GM19467 (cell line): ENCODE results near the gene TAF7.
"Not testable (repeated sequence)": the region's sequence is repeated elsewhere in the genome, so short reads cannot be mapped to it uniquely, and the experiment has no call there.

Source experiments
- ATAC-seq: cut with Tn5 transposase; IDR thresholded peaks from one replicate; pipeline ENCODE4 v1.9.1; 2021; ENCODE audit warnings: mild to moderate bottlenecking, moderate library complexity; ENCODE audit not compliant: unreplicated experiment

TAF7 gene, protein sequence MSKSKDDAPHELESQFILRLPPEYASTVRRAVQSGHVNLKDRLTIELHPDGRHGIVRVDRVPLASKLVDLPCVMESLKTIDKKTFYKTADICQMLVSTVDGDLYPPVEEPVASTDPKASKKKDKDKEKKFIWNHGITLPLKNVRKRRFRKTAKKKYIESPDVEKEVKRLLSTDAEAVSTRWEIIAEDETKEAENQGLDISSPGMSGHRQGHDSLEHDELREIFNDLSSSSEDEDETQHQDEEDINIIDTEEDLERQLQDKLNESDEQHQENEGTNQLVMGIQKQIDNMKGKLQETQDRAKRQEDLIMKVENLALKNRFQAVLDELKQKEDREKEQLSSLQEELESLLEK

DNA sequence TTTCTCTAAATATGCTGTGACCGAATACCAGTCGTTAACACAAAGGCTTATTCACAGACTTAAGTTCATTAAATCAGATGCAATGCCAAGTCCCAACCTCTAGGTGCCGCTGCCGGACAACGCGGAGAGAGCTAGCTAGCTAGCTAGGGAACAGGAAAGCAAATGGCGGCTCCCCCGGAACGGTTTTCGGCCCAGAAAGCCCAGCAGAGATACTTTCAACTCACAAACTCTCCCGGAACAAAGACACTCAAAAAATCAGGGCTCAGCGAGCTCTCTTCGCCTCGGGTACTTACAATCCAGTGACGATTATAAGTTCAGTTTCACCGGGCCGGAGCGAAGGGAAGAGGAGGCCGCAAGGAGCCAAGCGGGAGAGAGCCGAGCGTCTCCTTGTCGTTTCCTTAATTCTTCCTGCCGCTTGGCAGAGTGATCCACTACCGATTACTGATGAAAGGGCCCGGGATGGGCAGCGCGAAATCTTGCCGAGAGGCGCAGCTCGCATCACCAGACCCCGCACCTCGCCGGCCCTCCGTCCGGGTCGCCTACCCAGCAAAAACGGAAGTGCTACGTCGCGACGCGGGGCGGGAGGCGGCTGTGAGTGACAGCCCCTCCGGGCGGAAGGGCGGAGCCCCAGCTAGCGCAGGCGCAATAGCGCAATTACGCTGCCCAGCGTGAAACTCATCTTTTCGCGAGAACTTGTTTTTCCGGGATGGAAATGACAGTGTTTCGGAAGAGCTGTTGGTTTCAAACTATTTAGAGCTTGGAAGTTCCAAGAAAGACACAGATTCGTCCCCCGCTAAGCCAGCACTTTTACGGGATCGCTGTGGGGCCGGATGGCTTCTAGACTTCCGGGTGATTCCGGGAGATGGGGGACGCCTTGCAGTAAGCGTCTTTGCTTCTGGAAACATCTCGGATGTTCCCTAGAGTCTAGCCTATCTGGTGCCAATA, at the start of gene TAF7:
Gene TAF7, minus strand, starts transcription at position 560 of the 945 bp plus-strand sequence. CDS start 740 bp downstream, outside the sequence.
- ATAC-seq, result peak; percentile 95

DNA sequence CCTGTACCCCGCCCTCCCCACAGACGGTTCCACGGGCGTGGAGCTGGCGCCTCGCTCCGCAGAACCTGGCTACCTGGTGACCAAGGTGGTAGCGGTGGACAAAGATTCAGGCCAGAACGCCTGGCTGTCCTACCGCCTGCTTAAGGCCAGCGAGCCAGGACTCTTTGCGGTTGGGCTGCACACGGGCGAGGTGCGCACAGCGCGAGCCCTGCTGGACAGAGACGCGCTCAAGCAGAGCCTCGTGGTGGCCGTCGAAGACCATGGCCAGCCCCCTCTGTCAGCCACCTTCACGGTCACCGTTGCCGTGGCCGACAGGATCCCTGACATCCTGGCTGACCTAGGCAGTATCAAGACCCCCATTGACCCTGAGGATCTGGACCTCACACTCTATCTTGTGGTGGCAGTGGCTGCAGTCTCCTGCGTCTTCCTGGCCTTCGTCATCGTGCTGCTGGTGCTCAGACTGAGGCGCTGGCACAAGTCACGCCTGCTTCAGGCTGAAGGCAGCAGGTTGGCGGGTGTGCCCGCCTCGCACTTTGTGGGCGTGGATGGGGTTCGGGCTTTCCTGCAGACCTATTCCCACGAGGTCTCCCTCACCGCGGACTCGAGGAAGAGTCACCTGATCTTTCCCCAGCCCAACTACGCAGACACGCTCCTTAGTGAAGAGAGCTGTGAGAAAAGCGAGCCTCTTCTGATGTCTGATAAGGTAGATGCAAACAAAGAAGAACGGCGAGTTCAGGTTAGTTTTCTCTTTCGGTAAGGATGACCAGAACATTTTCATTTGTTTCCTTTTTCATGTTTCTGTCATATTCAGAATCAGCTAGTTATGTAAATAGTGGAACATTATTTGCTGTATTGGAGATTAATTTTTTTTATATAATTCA, 45.7 kb upstream of the TAF7 start:
- no peak for ATAC-seq

DNA sequence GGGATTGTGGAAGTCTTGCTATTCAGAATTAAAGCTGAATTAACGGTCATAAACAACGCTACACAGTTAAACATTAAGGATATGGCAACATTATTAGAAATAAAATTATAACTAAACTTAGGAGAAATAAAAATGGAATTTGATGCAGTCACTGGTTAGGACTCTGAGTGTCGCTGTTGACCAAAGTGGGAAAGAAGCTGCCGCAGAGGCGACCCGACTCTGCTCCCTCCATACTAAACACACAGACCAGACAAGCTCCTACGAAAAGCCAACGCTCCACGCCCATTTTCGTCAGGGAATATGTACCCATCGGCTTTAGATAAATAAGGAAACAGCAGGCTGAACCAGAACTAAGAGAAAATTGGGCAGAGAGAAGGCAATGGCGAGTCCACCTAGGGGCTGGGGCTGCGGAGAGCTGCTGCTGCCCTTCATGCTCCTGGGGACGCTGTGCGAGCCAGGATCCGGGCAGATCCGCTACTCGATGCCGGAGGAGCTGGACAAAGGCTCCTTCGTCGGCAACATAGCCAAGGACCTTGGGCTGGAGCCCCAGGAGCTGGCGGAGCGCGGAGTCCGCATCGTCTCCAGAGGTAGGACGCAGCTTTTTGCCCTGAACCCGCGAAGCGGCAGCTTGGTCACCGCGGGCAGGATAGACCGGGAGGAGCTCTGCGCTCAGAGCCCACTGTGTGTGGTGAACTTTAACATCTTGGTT, 43.5 kb upstream of the TAF7 start, which contains the start of gene PCDHGA5:
Gene PCDHGA5, plus strand, starts transcription at position 211 of the 709 bp plus-strand sequence. Its CDS starts 169 bp downstream, at position 380.
- no peak for ATAC-seq

DNA sequence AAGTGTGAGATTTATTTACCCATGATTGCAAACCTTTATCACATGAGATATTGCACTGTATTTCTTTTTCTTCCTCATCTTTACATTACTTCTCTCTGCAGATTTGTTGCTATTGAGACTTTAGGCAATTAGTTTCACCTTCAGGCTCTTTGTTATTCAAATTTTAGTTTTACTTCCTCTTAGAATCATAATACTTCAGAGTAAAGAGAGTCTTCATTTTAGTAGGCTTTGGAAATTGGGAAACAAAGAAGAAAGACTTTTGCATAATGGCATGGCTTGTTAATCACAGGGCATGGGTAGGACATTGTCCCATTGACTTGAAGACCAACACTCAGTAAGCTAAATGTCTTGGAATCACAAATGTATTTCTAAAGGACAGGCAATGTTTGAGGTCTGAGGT, 42.1 kb upstream of the TAF7 start:
- ATAC-seq, result no peak

DNA sequence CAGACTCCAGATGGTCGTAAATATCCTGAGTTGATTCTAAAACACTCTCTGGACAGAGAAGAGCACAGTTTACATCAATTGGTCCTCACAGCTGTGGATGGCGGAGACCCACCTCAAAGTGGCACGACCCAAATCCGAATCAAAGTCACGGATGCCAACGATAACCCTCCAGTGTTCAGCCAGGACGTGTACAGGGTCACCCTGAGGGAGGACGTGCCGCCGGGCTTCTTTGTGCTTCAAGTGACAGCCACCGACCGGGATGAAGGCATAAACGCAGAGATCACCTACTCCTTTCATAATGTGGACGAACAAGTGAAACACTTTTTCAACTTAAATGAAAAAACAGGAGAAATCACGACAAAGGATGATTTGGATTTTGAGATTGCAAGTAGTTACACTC, 40.1 kb upstream of the TAF7 start:
- ATAC-seq, result no peak

DNA sequence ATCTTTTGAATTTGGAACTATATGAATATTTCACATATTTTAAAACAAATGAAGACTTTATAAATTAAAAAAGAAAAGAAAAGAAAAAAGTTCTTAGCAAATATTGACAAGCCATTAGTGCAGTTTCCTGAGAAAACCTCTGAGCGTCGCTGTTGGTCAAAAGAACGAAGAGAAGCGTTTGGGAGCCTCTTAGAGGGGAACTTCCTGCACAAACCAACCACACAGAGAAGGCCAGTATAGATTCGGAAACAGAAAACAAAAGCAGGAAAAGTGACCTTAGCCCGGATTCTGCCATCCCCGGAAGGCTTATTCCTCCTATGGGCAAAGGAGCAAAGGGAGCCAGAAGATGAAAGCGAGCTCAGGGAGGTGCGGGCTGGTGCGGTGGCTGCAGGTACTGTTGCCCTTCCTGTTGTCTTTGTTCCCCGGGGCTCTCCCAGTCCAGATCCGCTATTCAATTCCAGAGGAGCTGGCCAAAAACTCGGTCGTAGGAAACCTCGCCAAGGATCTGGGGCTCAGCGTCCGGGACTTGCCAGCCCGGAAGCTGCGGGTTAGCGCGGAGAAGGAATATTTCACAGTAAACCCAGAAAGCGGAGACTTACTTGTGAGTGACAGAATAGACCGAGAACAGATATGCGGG, 39.3 kb upstream of the TAF7 start, which contains the start of gene PCDHGB2:
Gene PCDHGB2, plus strand, starts transcription at position 205 of the 637 bp plus-strand sequence. Its CDS starts 142 bp downstream, at position 347.
- ATAC-seq, result no peak

DNA sequence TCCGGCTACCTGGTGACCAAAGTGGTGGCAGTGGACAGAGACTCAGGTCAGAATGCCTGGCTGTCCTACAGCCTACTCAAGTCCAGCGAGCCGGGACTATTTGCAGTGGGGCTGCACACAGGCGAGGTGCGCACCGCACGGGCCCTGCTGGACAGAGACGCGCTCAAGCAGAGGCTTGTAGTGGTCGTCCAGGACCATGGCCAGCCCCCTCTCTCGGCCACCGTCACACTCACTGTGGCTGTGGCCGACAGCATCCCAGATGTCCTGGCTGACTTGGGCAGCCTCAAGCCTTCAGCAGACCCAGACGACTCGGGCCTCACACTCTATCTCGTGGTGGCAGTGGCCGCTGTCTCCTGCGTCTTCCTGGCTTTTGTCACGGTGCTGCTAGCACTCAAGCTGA, 36.4 kb upstream of the TAF7 start:
- ATAC-seq, result no peak

DNA sequence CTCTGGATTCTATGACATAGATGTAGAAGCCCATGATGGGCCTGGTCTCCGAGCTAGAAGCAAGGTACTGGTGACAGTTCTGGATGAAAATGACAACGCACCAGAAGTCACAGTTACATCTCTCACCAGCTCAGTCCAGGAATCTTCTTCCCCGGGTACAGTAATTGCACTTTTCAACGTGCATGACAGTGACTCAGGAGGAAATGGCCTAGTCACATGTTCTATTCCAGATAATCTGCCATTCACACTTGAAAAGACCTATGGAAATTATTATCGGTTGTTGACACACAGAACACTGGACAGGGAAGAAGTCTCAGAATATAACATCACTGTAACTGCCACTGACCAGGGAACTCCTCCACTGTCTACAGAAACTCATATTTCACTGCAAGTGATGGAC, 35.5 kb upstream of the TAF7 start:
- no peak for ATAC-seq

DNA sequence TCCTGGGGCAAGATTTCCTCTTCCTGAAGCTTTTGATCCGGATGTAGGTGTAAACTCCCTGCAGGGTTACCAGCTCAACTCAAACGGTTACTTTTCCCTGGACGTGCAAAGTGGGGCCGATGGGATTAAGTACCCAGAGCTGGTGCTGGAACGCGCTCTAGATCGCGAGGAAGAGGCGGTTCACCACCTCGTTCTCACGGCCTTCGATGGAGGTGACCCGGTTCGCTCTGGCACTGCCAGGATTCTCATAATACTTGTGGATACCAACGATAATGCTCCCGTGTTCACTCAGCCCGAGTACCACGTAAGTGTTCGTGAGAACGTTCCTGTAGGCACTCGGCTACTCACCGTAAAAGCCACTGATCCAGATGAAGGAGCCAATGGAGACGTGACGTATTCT, 35.1 kb upstream of the TAF7 start:
- ATAC-seq, result no peak

DNA sequence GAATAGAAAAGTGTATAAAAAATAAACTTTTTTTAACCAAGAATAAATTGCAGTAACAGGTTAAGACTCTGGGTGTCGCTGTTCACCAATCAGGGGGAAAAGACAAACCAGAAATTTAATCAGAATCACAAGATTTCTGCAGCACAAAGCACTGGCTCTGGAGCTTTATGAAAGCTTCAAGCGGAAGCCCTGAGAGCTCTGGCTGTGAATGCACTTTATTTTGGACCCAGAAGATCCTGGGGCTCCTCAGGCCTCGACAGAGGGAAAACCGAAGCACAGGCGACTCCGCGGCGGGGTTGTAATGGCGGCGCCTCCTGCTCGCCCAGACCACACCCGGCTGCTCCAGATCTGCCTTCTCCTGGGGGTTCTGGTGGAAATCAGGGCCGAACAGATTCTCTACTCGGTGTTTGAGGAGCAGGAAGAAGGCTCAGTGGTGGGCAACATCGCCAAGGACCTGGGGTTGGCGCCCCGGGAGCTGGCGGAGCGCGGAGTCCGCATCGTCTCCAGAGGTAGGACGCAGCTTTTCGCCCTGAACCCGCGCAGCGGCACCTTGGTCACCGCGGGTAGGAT, 34.4 kb upstream of the TAF7 start, which contains the start of gene PCDHGA4:
Gene PCDHGA4, plus strand, starts transcription at position 122 of the 570 bp plus-strand sequence. Its CDS starts 87 bp downstream, at position 209.
- ATAC-seq, result no peak

DNA sequence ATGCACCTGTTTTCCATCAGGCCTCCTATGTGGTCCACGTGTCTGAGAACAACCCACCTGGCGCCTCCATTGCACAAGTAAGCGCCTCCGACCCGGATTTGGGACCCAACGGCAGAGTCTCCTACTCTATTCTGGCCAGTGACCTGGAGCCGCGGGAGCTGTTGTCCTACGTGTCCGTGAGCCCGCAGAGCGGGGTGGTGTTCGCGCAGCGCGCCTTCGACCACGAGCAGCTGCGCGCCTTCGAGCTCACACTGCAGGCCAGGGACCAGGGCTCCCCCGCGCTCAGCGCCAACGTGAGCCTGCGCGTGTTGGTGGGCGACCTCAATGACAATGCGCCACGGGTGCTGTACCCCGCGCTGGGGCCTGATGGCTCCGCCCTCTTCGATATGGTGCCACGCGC, 31.0 kb upstream of the TAF7 start:
- ATAC-seq, result no peak

DNA sequence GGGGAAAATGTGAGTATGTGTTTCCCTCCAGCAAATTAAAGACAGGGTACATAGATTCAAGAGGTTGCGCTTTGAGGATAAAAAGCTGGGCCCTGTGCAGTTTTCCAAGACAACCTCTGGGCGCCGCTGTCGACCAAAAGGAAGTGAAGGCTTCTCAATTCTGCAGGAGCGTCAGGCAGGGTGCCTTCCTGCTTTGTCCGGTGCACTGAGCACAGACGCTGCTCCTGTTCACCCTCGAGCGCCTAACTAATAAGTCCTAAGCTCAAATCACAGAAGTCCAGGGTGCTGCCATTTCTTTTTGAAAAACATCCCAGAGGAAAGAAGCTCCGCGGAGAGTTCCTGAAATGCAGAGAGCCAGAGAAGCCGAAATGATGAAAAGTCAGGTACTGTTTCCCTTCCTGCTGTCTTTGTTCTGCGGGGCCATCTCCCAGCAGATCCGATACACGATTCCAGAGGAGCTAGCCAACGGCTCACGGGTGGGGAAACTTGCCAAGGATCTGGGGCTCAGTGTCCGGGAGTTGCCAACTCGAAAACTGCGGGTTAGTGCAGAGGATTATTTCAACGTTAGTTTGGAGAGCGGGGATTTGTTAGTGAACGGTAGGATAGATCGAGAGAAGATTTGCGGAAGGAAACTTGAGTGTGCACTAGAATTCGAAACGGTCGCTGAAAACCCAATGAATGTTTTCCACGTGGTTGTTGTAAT, 29.5 kb upstream of the TAF7 start, which contains the start of gene PCDHGB1:
Gene PCDHGB1, plus strand, starts transcription at position 183 of the 703 bp plus-strand sequence. Its CDS starts 162 bp downstream, at position 345.
- ATAC-seq, result peak; percentile 61

DNA sequence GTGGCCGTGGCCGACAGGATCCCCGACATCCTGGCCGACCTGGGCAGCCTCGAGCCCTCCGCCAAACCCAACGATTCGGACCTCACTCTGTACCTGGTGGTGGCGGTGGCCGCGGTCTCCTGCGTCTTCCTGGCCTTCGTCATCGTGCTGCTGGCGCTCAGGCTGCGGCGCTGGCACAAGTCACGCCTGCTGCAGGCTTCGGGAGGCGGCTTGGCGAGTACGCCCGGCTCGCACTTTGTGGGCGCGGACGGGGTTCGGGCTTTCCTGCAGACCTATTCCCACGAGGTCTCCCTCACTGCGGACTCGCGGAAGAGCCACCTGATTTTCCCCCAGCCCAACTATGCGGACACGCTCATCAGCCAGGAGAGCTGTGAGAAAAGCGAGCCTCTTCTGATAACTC, 25.4 kb upstream of the TAF7 start:
- ATAC-seq, result not testable (repeated sequence)

DNA sequence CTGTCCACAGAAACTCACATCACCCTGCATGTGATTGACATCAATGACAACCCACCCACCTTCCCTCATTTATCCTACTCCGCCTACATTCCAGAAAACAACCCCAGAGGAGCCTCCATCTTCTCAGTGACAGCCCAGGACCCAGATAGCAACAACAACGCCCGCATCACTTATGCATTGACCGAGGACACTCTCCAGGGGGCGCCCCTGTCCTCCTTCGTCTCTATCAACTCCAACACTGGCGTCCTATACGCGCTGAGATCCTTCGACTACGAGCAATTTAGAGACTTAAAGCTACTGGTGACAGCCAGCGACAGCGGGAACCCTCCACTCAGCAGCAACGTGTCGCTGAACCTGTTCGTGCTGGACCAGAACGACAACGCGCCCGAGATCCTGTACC, 24.7 kb upstream of the TAF7 start:
- ATAC-seq, result no peak

DNA sequence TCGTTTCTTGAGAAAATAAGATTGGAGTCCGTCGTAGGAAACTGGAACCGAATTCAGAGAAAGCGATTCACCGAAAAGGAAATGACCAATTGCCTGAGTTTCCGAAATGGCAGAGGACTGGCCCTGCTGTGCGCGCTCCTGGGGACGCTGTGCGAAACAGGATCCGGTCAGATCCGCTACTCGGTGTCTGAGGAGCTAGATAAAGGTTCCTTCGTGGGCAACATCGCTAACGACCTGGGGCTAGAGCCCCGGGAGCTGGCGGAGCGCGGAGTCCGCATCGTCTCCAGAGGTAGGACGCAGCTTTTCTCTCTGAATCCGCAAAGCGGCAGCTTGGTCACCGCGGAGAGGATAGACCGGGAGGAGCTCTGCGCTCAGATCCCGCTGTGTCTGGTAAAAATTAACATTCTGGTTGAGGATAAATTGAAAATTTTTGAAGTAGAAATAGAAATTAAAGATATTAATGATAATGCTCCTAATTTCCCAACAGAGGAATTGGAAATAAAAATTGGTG, 23.4 kb upstream of the TAF7 start:
- no peak for ATAC-seq

DNA sequence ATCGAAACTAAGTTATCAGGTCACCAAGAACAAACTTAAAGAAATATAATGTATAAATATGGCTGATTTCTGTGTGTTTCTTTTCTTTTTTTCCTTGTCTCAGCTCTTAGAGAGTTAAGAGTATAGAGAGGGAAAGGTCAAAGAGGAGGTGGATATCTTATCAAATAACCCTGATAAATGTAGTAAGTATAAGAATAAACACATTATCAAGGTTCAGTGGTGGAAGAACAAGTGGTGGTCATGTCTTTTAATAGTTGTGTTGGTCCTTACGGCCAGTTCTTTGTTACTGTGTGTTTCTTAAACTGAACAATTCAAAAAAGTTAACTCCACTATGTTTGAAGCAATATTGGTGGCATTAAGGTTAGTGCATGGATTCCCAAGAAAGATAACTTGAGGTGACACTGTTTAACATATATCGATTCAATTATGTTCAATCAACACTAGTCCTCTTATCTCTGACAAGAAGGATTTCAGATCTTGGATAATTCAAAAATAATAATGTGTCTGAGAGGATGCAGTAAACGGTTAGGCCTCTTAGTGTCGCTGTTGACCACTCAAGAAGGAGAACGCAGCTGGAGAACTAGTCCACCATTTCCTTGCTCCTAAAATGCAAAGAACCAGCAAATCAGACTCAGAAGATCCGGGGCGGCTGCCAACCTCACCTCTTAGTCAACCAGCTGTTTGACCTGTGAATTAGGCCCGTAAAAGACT, 22.8 kb upstream of the TAF7 start, which contains the start of gene PCDHGA3:
Gene PCDHGA3, plus strand, starts transcription at position 588 of the 711 bp plus-strand sequence. CDS start 205 bp downstream, outside the sequence.
- ATAC-seq, result no peak

DNA sequence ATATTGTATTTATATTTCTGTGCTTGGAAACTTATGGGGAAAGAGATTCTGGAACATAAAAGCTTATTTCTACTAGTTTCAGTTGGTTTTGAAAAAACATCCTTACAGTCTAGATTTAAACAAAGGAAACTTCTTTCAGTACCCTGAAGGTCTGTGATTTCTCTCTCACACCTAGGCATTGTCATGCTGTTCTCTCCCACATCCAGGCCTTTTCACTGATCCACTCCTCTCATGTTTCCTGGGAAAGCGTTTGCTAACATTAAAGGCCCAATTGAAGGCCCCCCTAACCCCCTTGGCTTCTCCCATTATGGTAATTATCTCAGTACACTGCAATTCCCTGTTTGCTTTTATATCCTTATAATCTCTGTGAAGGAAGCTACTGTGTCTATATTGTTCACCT, 22.2 kb upstream of the TAF7 start:
- ATAC-seq, result no peak
